GM19397 (cell line): ENCODE results near the gene LCLAT1.

Experiments used
- ATAC-seq: cut with Tn5 transposase; IDR thresholded peaks from one replicate; pipeline ENCODE4 v1.9.1; 2021; ENCODE audit warnings: mild to moderate bottlenecking, moderate library complexity; ENCODE audit not compliant: unreplicated experiment

Gene LCLAT1

GRCh38 chr2:30689496-30690125, 242.6 kb downstream of the LCLAT1 start:
- ATAC-seq = no peak

GRCh38 chr2:30690126-30690561, 243.1 kb downstream of the LCLAT1 start:
- ATAC-seq = no peak

- no peak for ATAC-seq
Measured at GRCh38 chr2:30691091-30691947, 244.3 kb downstream of the LCLAT1 start.

- ATAC-seq = no peak
Measured at GRCh38 chr2:30691948-30692828, 245.1 kb downstream of the LCLAT1 start.

- no peak for ATAC-seq
Measured at GRCh38 chr2:30692829-30693275, 245.8 kb downstream of the LCLAT1 start.
